Gastroesophageal sphincter (tissue), 4 donors: Measurements from ENCODE around the gene ZNF317. TPM values are rescaled to one million over a fixed set of nuclear protein-coding genes. Genes with fewer than 3 reads are reported as not detected.

Experiments used
- ATAC-seq: fragments of 150-250 bp; one replicate; pipeline ENCODE4 v1.9.1; 2016; ENCODE audit warnings: mild to moderate bottlenecking, moderate library complexity
- H3K27ac ChIP-seq, 4 donors: fragments of 200-600 bp; sonication (generic) in 3 of 4; 1 replicate in 3 of 4; 2 replicates in 1 of 4; pipeline ENCODE4 v1.5.1; 2016 to 2019
- H3K27me3 ChIP-seq: fragments of 200-600 bp; sonication (generic); one replicate; pipeline ENCODE4 v1.5.1; 2019
- H3K36me3 ChIP-seq, 2 donors: fragments of 200-600 bp; sonication (generic); one replicate each; pipeline ENCODE4 v1.5.1; 2019; ENCODE audit warnings: control low read depth in 1 of 2
- H3K4me1 ChIP-seq, 3 donors: fragments of 200-600 bp; sonication (generic); 1 replicate in 2 of 3; 2 replicates in 1 of 3; pipeline ENCODE4 v1.5.1; 2016 to 2019; ENCODE audit warnings: control low read depth in 2 of 3
- H3K4me3 ChIP-seq, 2 donors: fragments of 200-600 bp; sonication (generic); one replicate each; pipeline ENCODE4 v1.5.1; 2019; ENCODE audit warnings: mild to moderate bottlenecking in 1 of 2, moderate library complexity in 1 of 2
- H3K9me3 ChIP-seq, 3 donors: fragments of 200-600 bp; sonication (generic); one replicate each; pipeline ENCODE4 v1.5.1; 2017 to 2019; ENCODE audit warnings: control low read depth in 2 of 3
- EP300 ChIP-seq: sonication (generic); formaldehyde crosslinking; IDR thresholded peaks from one replicate; pipeline ENCODE4 v1.6.1; 2017; ENCODE audit warnings: antibody characterized with exemption, mild to moderate bottlenecking
- POLR2A ChIP-seq, 2 donors: fragments of 450-650 bp; IDR thresholded peaks; one replicate each; pipeline ENCODE4 v1.6.1; 2017; ENCODE audit warnings: antibody characterized with exemption in 2 of 2, mild to moderate bottlenecking in 2 of 2, moderate library complexity in 1 of 2
- POLR2AphosphoS5 ChIP-seq: sonication (generic); formaldehyde crosslinking; IDR thresholded peaks from one replicate; pipeline ENCODE4 v1.6.1; 2017; ENCODE audit warnings: antibody characterized with exemption
- WGBS, 2 donors: methylation state at CpG; one replicate each; pipeline ENCODE4 v1.1.5; 2018; ENCODE audit warnings: low coverage in 1 of 2; 5-methylcytosine and 5-hydroxymethylcytosine counted together
- total RNA-seq, 4 donors: library from RNA; depleted of rRNA; stranded (reverse); fragments of >200 nt; gene quantifications; one replicate each; pipeline ENCODE4 v1.1.0, GENCODE V29; 2016
- TF ChIP-seq, protein P1 (sequence below), 4 experiments: fragments of 200-600 bp in 2 of 4; fragments of 450-650 bp in 2 of 4; sonication (generic) in 1 of 4; IDR thresholded peaks; one replicate each; pipeline ENCODE4 v1.5.1; 2017 to 2019; ENCODE audit warnings: antibody characterized with exemption in 4 of 4, mild to moderate bottlenecking in 2 of 4, moderate library complexity in 2 of 4

ZNF317 gene
- 10 to 100 TPM; 16.7 to 23.6 (median 20.1) TPM for total RNA-seq

GRCh38 chr19:9140159-9140874 is at the start of gene ZNF317:
ZNF317 (plus strand) TSS chr19:9140397; CDS start chr19:9156017, 15,620 bp downstream.
- Histone ChIP-seq H3K4me1 (peaks cover 7 to 48% (median 11%) of the 10 kb centered on the region in 3 donors), H3K9me3 (peaks cover 0 to 7% (median 0%) of the 10 kb centered on the region in 3 donors), H3K4me3 (peak within 1 kb of the TSS; percentile 71 to 75), H3K27ac (peak within 1 kb of the TSS; percentile 64 to 92 (median 88)), H3K27me3 (peaks cover under 1% of the 10 kb centered on the region), H3K36me3 (peaks cover 0 to 10% of the 10 kb centered on the region in 2 donors)
- TF ChIP-seq EP300 (no peak), POLR2A (IDR thresholded peaks at IDR 0.05) (peak in 1 of 2 donors; percentile 28), POLR2AphosphoS5 (peak; percentile 64)
- TF ChIP-seq, protein P1, sequence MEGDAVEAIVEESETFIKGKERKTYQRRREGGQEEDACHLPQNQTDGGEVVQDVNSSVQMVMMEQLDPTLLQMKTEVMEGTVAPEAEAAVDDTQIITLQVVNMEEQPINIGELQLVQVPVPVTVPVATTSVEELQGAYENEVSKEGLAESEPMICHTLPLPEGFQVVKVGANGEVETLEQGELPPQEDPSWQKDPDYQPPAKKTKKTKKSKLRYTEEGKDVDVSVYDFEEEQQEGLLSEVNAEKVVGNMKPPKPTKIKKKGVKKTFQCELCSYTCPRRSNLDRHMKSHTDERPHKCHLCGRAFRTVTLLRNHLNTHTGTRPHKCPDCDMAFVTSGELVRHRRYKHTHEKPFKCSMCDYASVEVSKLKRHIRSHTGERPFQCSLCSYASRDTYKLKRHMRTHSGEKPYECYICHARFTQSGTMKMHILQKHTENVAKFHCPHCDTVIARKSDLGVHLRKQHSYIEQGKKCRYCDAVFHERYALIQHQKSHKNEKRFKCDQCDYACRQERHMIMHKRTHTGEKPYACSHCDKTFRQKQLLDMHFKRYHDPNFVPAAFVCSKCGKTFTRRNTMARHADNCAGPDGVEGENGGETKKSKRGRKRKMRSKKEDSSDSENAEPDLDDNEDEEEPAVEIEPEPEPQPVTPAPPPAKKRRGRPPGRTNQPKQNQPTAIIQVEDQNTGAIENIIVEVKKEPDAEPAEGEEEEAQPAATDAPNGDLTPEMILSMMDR (IDR thresholded peaks at IDR 0.05), result no peak
- 0 to 1% methylated on average over 19 to 30 of the region's 43 CpGs for WGBS, 2 donors
- ATAC-seq, result peak; percentile 96

DNA sequence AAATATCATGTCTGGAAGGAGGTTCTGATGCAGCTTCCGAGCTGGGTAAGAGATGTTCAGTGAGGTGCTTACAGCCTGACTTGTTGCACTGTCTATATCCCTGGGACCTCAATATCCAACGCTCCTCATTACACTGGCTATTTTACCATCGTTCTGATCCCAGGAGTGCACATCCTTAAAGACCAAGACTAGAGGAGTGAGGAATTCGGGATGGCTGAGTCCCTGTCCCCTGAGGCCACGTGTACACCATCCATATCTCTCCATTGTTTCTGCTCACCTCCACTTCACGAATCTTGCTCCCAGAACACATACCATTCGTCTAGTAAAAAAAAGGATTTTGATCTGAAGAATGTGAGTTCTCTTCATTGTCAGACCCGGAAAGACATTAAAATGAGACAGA is 32.8 kb upstream of the ZNF317 start, which contains the start of gene OR7G2:
Gene OR7G2, minus strand, starts transcription at position 101 of the 400 bp plus-strand sequence. CDS start 4,232 bp downstream, outside the sequence.
- TF ChIP-seq POLR2A (IDR thresholded peaks at IDR 0.05) (no peak), POLR2AphosphoS5 (no peak), EP300 (no peak)
- TF ChIP-seq, protein P1 (IDR thresholded peaks at IDR 0.05), result no peak
- Histone ChIP-seq H3K27me3 (peaks cover 63% of the 10 kb centered on the region), H3K4me3 (no peak within 1 kb of the TSS), H3K4me1 (no peaks in the 10 kb centered on the region), H3K36me3 (no peaks in the 10 kb centered on the region), H3K27ac (no peak within 1 kb of the TSS), H3K9me3 (no peaks in the 10 kb centered on the region)
- WGBS, 2 donors, result 65 to 68% methylated on average over 8 of the region's 8 CpGs
- no peak for ATAC-seq

- H3K4me1 ChIP-seq, result no peaks in the 10 kb centered on the region
- 50 to 52% methylated on average over 2 of the region's 2 CpGs for WGBS, 2 donors
- H3K36me3 ChIP-seq, result no peaks in the 10 kb centered on the region
- H3K27ac ChIP-seq, result no peak overlapping the region
- no peak overlapping the region for H3K4me3 ChIP-seq
- no peaks in the 10 kb centered on the region for H3K9me3 ChIP-seq
- ATAC-seq, result no peak
- TF ChIP-seq EP300, result no peak
- TF ChIP-seq, protein P1 (IDR thresholded peaks at IDR 0.05), result no peak
- peaks cover 56% of the 10 kb centered on the region for H3K27me3 ChIP-seq
Measured at GRCh38 chr19:9109959-9110358, 30.2 kb upstream of the ZNF317 start.

GRCh38 chr19:9115307-9115813 is 24.8 kb upstream of the ZNF317 start, which contains the start of gene OR7G1:
OR7G1 (minus strand) TSS chr19:9115763; CDS start chr19:9115763, 0 bp downstream.
- no peaks in the 10 kb centered on the region for H3K4me1 ChIP-seq
- no peak within 1 kb of the TSS for H3K4me3 ChIP-seq
- peaks cover 0 to 6% (median 0%) of the 10 kb centered on the region in 3 donors for H3K9me3 ChIP-seq
- no peaks in the 10 kb centered on the region for H3K36me3 ChIP-seq
- TF ChIP-seq, protein P1 (IDR thresholded peaks at IDR 0.05), result no peak
- no peak for TF ChIP-seq POLR2A (IDR thresholded peaks at IDR 0.05)
- no peak for TF ChIP-seq POLR2AphosphoS5
- TF ChIP-seq EP300, result no peak
- 79% methylated on average over 2 of the region's 2 CpGs; no CpG with 5 or more reads in 1 of the 2 donors for WGBS, 2 donors
- no peak for ATAC-seq
- H3K27me3 ChIP-seq, result peaks cover 41% of the 10 kb centered on the region
- no peak within 1 kb of the TSS for H3K27ac ChIP-seq
